Osteoblast (primary cell): Measurements from ENCODE around the gene TTK. TPM values are rescaled to one million over a fixed set of nuclear protein-coding genes. Genes with fewer than 3 reads are reported as not detected.

Experiments
- DNase-seq: peaks from one replicate; pipeline ENCODE4 v3.0.0; 2011; ENCODE audit warnings: low spot score, mixed read lengths; ENCODE audit not compliant: insufficient read length; ENCODE audit errors: missing footprints
- H2AFZ ChIP-seq: 2 replicates; pipeline ENCODE4 v1.6.0; 2011; ENCODE audit warnings: mild to moderate bottlenecking, low read length
- H3K27ac ChIP-seq: 2 replicates; pipeline ENCODE4 v1.5.1; 2011; ENCODE audit warnings: mild to moderate bottlenecking, low read depth, low read length, moderate library complexity
- H3K27me3 ChIP-seq: 2 replicates; pipeline ENCODE4 v1.6.0; 2012; ENCODE audit warnings: mild to moderate bottlenecking, control low read depth, inconsistent platforms, low read length, moderate library complexity; ENCODE audit not compliant: insufficient read depth
- H3K36me3 ChIP-seq: 2 replicates; pipeline ENCODE4 v1.5.1; 2011; ENCODE audit warnings: mild to moderate bottlenecking, low read length, control low read depth, moderate library complexity; ENCODE audit not compliant: insufficient read depth
- H3K4me1 ChIP-seq: 2 replicates; pipeline ENCODE4 v1.5.1; 2011; ENCODE audit warnings: mild to moderate bottlenecking, low read length, control low read depth, moderate library complexity; ENCODE audit not compliant: insufficient read depth
- H3K4me2 ChIP-seq: 2 replicates; pipeline ENCODE4 v1.6.0; 2011; ENCODE audit warnings: mild to moderate bottlenecking, low read length; ENCODE audit not compliant: insufficient read depth
- H3K4me3 ChIP-seq: fragments of 200-600 bp; sonication (generic); 3 replicates; pipeline ENCODE4 v1.5.1; 2012; ENCODE audit warnings: mild to moderate bottlenecking, low read length, inconsistent platforms; ENCODE audit not compliant: insufficient read depth
- H3K79me2 ChIP-seq: 2 replicates; pipeline ENCODE4 v1.6.0; 2012; ENCODE audit warnings: mild to moderate bottlenecking, low read length, control low read depth, inconsistent platforms; ENCODE audit not compliant: insufficient read depth
- H3K9me3 ChIP-seq: 2 replicates; pipeline ENCODE4 v1.5.1; 2011; ENCODE audit warnings: low read depth, low read length, control low read depth
- H4K20me1 ChIP-seq: 2 replicates; pipeline ENCODE4 v1.6.0; 2012; ENCODE audit warnings: mild to moderate bottlenecking, low read length, control low read depth; ENCODE audit not compliant: insufficient read depth
- total RNA-seq: library from RNA; depleted of rRNA; stranded (reverse); fragments of >200 nt; gene quantifications from 2 replicates; pipeline ENCODE4 v1.2.3, GENCODE V29; 2012
- TF ChIP-seq, protein P1 (sequence below): IDR thresholded peaks from 2 replicates; pipeline ENCODE4 v1.5.1; 2011; ENCODE audit warnings: mild to moderate bottlenecking, low read depth, low read length, moderate library complexity; ENCODE audit errors: extremely low read depth

Gene TTK
- total RNA-seq, 1 donor = 4.0 TPM

DNA sequence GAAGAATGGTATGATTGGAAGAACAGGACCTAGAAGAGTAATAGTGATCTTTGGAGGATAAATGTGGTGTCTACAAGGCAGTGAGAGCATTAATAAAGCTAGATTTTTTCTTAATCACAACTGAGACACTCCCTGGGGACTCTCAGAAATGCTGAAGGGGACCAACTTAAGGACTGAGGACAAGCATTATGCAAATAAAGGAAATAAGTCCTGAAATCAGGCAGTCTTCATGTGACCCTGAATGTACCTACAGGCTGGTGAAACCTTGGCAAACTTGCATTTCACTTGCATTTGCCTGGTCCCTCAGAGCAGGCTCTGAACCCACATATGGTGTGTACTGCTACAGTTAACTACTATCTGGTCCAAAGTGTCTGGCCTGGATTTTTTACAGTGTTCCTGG is 19.3 kb upstream of the TTK start:
- Histone ChIP-seq H3K4me3 (no peak overlapping the region), H4K20me1 (no peaks in the 10 kb centered on the region), H3K27me3 (no peaks in the 10 kb centered on the region), H3K79me2 (no peaks in the 10 kb centered on the region), H3K4me2 (no peak overlapping the region), H3K27ac (no peak overlapping the region), H2AFZ (no peak overlapping the region), H3K36me3 (no peaks in the 10 kb centered on the region), H3K4me1 (no peaks in the 10 kb centered on the region), H3K9me3 (no peaks in the 10 kb centered on the region)
- DNase-seq = no peak
- TF ChIP-seq, protein P1, sequence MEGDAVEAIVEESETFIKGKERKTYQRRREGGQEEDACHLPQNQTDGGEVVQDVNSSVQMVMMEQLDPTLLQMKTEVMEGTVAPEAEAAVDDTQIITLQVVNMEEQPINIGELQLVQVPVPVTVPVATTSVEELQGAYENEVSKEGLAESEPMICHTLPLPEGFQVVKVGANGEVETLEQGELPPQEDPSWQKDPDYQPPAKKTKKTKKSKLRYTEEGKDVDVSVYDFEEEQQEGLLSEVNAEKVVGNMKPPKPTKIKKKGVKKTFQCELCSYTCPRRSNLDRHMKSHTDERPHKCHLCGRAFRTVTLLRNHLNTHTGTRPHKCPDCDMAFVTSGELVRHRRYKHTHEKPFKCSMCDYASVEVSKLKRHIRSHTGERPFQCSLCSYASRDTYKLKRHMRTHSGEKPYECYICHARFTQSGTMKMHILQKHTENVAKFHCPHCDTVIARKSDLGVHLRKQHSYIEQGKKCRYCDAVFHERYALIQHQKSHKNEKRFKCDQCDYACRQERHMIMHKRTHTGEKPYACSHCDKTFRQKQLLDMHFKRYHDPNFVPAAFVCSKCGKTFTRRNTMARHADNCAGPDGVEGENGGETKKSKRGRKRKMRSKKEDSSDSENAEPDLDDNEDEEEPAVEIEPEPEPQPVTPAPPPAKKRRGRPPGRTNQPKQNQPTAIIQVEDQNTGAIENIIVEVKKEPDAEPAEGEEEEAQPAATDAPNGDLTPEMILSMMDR = no peak

DNA sequence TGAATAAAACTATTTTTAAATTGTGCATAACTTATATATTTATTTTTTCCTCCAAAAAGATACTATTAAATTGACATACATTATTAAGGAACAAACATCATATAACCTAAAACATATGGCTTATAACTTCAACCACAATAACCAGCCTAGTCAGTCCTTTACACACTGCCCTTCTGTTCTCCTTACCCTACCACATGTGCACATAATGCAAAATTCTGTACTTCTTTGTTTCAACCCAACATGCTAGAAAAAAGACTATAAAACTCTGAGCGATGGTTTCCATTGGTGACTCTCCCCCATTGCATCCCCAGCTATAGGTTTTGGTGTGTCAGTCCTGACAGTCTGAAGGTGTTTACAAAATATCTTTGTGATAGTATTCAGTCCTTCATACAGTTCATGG is 14.8 kb upstream of the TTK start:
- Histone ChIP-seq H3K4me1 (no peaks in the 10 kb centered on the region), H3K9me3 (no peaks in the 10 kb centered on the region), H2AFZ (no peak overlapping the region), H4K20me1 (no peaks in the 10 kb centered on the region), H3K27me3 (peaks cover 3% of the 10 kb centered on the region), H3K27ac (no peak overlapping the region), H3K4me3 (no peak overlapping the region), H3K79me2 (no peaks in the 10 kb centered on the region), H3K4me2 (no peak overlapping the region), H3K36me3 (no peaks in the 10 kb centered on the region)
- TF ChIP-seq, protein P1 = no peak
- DNase-seq = no peak

DNA sequence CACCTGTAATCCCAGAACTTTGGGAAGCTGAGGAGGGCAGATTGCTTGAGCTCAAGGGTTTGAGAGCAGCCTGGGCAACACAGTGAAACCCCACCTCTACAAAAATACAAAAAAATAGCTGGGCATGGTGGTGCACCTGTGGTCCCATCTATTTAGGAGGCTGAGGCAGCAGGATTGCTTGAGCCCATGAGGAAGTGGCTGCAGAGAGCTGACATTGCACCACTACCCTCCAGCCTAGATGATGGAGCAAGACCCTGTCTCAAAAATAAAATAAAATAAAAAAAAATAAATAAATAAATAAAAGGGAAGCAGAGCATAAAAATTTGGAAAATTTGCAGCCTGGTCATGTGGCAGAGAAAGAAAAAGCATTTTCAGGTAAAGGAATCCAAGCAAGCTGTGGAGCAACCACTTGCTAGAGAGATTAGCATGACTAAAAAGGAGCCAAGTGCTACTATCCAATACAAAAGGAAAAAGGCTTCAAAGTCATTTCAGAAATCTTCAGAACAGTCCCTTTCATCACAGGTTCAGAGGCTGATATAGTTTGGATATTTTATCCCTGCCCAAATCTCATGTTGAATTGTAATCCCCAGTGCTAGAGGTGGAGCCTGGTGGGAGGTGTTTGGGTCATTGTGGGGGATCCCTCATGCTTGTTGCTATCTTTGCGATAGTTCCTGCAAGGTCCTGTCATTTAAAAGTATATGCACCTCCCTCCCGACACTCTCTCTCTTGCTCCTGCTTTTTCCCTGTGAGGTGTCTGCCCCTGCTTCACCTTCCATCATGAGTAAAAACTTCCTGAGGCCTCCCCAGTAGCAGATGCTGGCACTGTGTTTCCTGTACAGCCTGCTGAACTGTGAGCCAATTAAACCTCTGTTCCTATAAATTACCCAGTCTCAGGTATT is 11.2 kb upstream of the TTK start:
- H3K4me2 ChIP-seq = no peak overlapping the region
- no peaks in the 10 kb centered on the region for H3K4me1 ChIP-seq
- no peaks in the 10 kb centered on the region for H3K36me3 ChIP-seq
- no peaks in the 10 kb centered on the region for H4K20me1 ChIP-seq
- no peak overlapping the region for H2AFZ ChIP-seq
- no peaks in the 10 kb centered on the region for H3K79me2 ChIP-seq
- peaks cover 6% of the 10 kb centered on the region for H3K27me3 ChIP-seq
- H3K4me3 ChIP-seq = no peak overlapping the region
- H3K9me3 ChIP-seq = no peaks in the 10 kb centered on the region
- DNase-seq = no peak
- no peak overlapping the region for H3K27ac ChIP-seq
- TF ChIP-seq, protein P1 = no peak

DNA sequence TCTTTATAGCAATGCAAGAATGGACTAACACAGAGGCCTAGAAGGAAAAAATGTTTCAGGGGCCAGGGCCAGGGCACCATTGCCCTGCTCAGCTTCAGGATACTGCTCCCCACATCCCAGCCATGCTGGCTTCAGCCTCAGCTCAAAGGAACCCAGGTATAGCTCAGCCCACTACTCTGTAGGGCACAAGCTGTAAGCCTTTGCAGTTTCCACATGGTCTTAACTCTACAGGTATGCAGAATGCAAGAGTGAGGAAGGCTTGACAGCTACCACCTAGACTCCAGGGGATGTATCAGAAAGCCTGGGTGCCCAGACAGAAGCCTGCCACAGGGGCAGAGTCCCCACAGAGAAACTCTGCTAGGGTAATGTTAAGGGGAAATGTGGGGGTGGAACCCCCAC is 10.5 kb upstream of the TTK start:
- Histone ChIP-seq H3K36me3 (no peaks in the 10 kb centered on the region), H3K4me1 (no peaks in the 10 kb centered on the region), H4K20me1 (no peaks in the 10 kb centered on the region), H3K27ac (no peak overlapping the region), H2AFZ (no peak overlapping the region), H3K27me3 (peaks cover 6% of the 10 kb centered on the region), H3K4me3 (no peak overlapping the region), H3K9me3 (no peaks in the 10 kb centered on the region), H3K4me2 (no peak overlapping the region), H3K79me2 (no peaks in the 10 kb centered on the region)
- DNase-seq = no peak
- TF ChIP-seq, protein P1 = no peak
